ENCODE results near the gene MAT2B. TPM values are rescaled to one million over a fixed set of nuclear protein-coding genes. Genes with fewer than 3 reads are reported as not detected.
A peak's percentile ranks its signal among the peaks of the same experiment; 100 is the strongest.

MAT2B gene
- total RNA-seq, 4 donors from 2014 or later: 26.6 to 44.7 (median 32.1) TPM

GRCh38 chr5:163565931-163566608, 60.7 kb downstream of the MAT2B start:
- Histone ChIP-seq H3K9me3 (no peaks in the 10 kb centered on the region), H3K4me3 (peak overlapping the region; percentile 27 to 52 (median 34)), H3K27me3 (peaks cover 24 to 35% (median 29%) of the 10 kb centered on the region in 3 donors), H3K4me1 (peaks cover 9 to 12% of the 10 kb centered on the region in 2 donors), H3K27ac (no peak overlapping the region), H3K36me3 (no peaks in the 10 kb centered on the region)
- ATAC-seq (no peak), DNase-seq (no peak)
- intact Hi-C loops (cut with DNase I; ENCODE audit: low total_unique reads) (no loop called here), in situ Hi-C loops (cut with MboI; ENCODE audit: low sequenced_read_pairs in 4 of 4) (loop anchor here (10.0 to 25.0 kb wide), 3 partner anchors 939 to 1646 kb away; no protein-coding TSS in a partner anchor)
- TF ChIP-seq POLR2A (IDR thresholded peaks at IDR 0.05) (no peak), CTCF (IDR thresholded peaks at IDR 0.05 in 4 of 5, conservative IDR thresholded peaks at IDR 0.05 in 1 of 5) (no peak)

GRCh38 chr5:163566678-163567077, 61.3 kb downstream of the MAT2B start:
- Histone ChIP-seq H3K4me3 (no peak overlapping the region), H3K9me3 (no peaks in the 10 kb centered on the region), H3K27ac (no peak overlapping the region), H3K27me3 (peaks cover 24 to 35% (median 29%) of the 10 kb centered on the region in 3 donors), H3K36me3 (no peaks in the 10 kb centered on the region), H3K4me1 (peaks cover 9 to 12% of the 10 kb centered on the region in 2 donors)
- TF ChIP-seq CTCF (IDR thresholded peaks at IDR 0.05 in 4 of 5, conservative IDR thresholded peaks at IDR 0.05 in 1 of 5): no peak
- no peak for TF ChIP-seq POLR2A (IDR thresholded peaks at IDR 0.05)
- in situ Hi-C loops (cut with MboI; ENCODE audit: low sequenced_read_pairs in 4 of 4) (loop anchor here (10.0 to 25.0 kb wide), 3 partner anchors 938 to 1646 kb away; no protein-coding TSS in a partner anchor), intact Hi-C loops (cut with DNase I; ENCODE audit: low total_unique reads) (no loop called here)
- DNase-seq (no peak), ATAC-seq (no peak)

- in situ Hi-C loops (cut with MboI; ENCODE audit: low sequenced_read_pairs in 4 of 4) (loop anchor here (10.0 to 25.0 kb wide), 3 partner anchors 937 to 1644 kb away; no protein-coding TSS in a partner anchor), intact Hi-C loops (cut with DNase I; ENCODE audit: low total_unique reads) (no loop called here)
- H3K9me3 ChIP-seq: no peaks in the 10 kb centered on the region
- H3K27ac ChIP-seq: no peak overlapping the region
- no peak for ATAC-seq
- no peak for TF ChIP-seq POLR2A (IDR thresholded peaks at IDR 0.05)
- TF ChIP-seq CTCF (IDR thresholded peaks at IDR 0.05 in 4 of 5, conservative IDR thresholded peaks at IDR 0.05 in 1 of 5): no peak
- peaks cover 27 to 35% (median 29%) of the 10 kb centered on the region in 3 donors for H3K27me3 ChIP-seq
- DNase-seq: no peak
- H3K36me3 ChIP-seq: no peaks in the 10 kb centered on the region
- H3K4me1 ChIP-seq: peaks cover 9 to 12% of the 10 kb centered on the region in 2 donors
- H3K4me3 ChIP-seq: no peak overlapping the region
Measured at GRCh38 chr5:163567811-163568210, 62.4 kb downstream of the MAT2B start.

Other genes starting within 250 kb of the MAT2B start
- gene CCNG1, start 68.0 kb upstream of the MAT2B start, total RNA-seq: 100 to 1,000 TPM in 3 of 4 donors, 10 to 100 TPM in 1; 63.7 to 125 (median 109) TPM
- gene NUDCD2, start 45.5 kb upstream of the MAT2B start, total RNA-seq: 1 to 10 TPM; 4.2 to 9.1 (median 5.1) TPM
- gene HMMR, start 45.0 kb upstream of the MAT2B start, total RNA-seq: 1 to 10 TPM in 1 of 4 donors, under 1 TPM in 3; 0.12 to 1.3 (median 0.55) TPM